Left ventricle myocardium inferior (tissue), 1 donor: ENCODE results near the gene SLC6A7. TPM values are rescaled to one million over a fixed set of nuclear protein-coding genes. Genes with fewer than 3 reads are reported as not detected.

Experiments used
- DNase-seq: peaks from one replicate; pipeline ENCODE4 v3.0.0-alpha.2; 2020
- H3K27ac ChIP-seq: fragments of 200-600 bp; replicated peaks from 2 replicates; pipeline ENCODE4 v1.8.0; 2021
- H3K27me3 ChIP-seq: fragments of 200-600 bp; 2 replicates; pipeline ENCODE4 v1.8.0; 2021; ENCODE audit warnings: low read depth
- H3K36me3 ChIP-seq: fragments of 200-600 bp; 2 replicates; pipeline ENCODE4 v1.8.0; 2021
- H3K4me1 ChIP-seq: fragments of 200-600 bp; 2 replicates; pipeline ENCODE4 v1.8.0; 2021
- H3K4me3 ChIP-seq: fragments of 200-600 bp; 2 replicates; pipeline ENCODE4 v1.8.0; 2021; ENCODE audit warnings: mild to moderate bottlenecking, moderate library complexity
- H3K9me3 ChIP-seq: fragments of 200-600 bp; replicated peaks from 2 replicates; pipeline ENCODE4 v1.8.0; 2021
- intact Hi-C: fragments of 100-400 bp; cut with micrococcal nuclease; formaldehyde crosslinking; loops from one replicate; pipeline ENCODE4 v1.11.0; 2022
- total RNA-seq: library from RNA; stranded (reverse); fragmentation: NEBNext Ultra II Directional; extraction: Animal tissue kit (Norgen Biotek cat#: 25700); gene quantifications from one replicate; pipeline ENCODE4 v1.2.1, GENCODE V29; 2021
- TF ChIP-seq, protein P1 (sequence below): fragments of 200-600 bp; IDR thresholded peaks from 2 replicates; pipeline ENCODE4 v1.8.0; 2021; ENCODE audit warnings: antibody characterized with exemption, mild to moderate bottlenecking, borderline replicate concordance
- donor health status: DM: no; HTN: yes; CAD: no; lungs with severe emphysema.

The SLC6A7 gene
- total RNA-seq, 1 donor from 2014 or later: not detected

DNA sequence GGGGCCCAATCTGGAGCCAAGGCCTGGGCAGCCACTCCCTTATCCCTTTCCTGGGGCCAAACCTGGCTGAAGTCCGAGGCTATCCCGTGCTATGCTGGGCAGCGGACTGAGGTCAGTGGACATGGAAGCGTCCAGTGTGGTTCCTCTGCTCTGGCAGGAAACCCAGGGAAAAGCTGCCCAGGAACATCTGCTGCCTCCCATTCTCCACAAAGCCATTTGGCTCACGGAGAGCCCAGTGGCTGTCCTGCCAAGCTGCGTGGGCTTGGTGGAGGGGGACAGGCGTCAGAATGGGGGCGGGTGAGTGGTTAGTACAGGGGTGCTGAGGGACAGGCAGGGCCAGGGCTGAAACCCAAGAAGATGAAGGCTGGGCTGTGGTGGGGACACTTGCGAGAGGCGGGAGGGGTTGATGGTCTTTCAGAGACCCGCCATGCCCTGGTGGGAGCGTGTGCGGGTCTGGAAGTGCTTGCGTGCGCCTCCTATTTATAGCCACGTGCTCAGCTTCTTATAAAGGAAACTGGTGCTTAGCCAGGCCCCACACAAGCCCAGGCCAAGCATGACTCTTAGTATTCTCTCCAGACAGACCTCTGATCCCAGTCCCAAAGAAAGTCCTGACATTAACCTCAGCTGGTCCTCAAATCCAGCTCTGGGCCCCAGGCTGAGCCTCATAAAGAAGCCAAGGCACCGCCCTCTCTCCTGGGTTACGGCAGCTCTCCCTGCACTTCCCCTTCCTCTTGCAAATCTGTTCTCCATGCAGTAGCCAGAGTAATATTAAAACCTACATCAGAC is 9.4 kb upstream of the SLC6A7 start:
- H3K36me3 ChIP-seq: no peaks in the 10 kb centered on the region
- H3K4me3 ChIP-seq: no peak overlapping the region
- no peaks in the 10 kb centered on the region for H3K27me3 ChIP-seq
- DNase-seq: peak; percentile 79
- TF ChIP-seq, protein P1, sequence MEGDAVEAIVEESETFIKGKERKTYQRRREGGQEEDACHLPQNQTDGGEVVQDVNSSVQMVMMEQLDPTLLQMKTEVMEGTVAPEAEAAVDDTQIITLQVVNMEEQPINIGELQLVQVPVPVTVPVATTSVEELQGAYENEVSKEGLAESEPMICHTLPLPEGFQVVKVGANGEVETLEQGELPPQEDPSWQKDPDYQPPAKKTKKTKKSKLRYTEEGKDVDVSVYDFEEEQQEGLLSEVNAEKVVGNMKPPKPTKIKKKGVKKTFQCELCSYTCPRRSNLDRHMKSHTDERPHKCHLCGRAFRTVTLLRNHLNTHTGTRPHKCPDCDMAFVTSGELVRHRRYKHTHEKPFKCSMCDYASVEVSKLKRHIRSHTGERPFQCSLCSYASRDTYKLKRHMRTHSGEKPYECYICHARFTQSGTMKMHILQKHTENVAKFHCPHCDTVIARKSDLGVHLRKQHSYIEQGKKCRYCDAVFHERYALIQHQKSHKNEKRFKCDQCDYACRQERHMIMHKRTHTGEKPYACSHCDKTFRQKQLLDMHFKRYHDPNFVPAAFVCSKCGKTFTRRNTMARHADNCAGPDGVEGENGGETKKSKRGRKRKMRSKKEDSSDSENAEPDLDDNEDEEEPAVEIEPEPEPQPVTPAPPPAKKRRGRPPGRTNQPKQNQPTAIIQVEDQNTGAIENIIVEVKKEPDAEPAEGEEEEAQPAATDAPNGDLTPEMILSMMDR: no peak
- no peaks in the 10 kb centered on the region for H3K9me3 ChIP-seq
- H3K27ac ChIP-seq: peak overlapping the region; percentile 91
- intact Hi-C loops: no loop called here
- H3K4me1 ChIP-seq: peaks cover 26% of the 10 kb centered on the region

DNA sequence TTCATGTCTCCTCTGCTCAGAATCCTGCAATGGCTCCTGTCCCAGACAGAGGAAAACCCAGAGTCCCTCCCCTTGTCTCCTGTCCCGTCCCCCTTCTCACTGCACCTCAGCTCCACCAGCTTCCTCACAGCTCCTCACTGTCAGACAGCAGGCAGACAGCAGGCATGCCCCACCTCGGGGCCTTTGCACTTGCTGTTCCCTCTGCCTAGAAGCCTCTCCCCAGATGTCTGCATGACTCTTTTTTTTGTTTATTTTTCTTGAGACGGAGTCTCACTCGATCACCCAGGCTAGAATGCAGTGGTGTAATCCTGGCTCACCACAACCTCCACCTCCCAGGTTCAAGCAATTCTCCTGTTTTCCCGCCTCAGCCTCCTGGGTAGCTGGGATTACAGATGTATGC is 8.8 kb upstream of the SLC6A7 start:
- DNase-seq: no peak
- H3K36me3 ChIP-seq: no peaks in the 10 kb centered on the region
- intact Hi-C loops: no loop called here
- no peaks in the 10 kb centered on the region for H3K27me3 ChIP-seq
- H3K4me3 ChIP-seq: no peak overlapping the region
- peaks cover 26% of the 10 kb centered on the region for H3K4me1 ChIP-seq
- TF ChIP-seq, protein P1: no peak
- H3K27ac ChIP-seq: peak overlapping the region; percentile 91
- H3K9me3 ChIP-seq: no peaks in the 10 kb centered on the region

DNA sequence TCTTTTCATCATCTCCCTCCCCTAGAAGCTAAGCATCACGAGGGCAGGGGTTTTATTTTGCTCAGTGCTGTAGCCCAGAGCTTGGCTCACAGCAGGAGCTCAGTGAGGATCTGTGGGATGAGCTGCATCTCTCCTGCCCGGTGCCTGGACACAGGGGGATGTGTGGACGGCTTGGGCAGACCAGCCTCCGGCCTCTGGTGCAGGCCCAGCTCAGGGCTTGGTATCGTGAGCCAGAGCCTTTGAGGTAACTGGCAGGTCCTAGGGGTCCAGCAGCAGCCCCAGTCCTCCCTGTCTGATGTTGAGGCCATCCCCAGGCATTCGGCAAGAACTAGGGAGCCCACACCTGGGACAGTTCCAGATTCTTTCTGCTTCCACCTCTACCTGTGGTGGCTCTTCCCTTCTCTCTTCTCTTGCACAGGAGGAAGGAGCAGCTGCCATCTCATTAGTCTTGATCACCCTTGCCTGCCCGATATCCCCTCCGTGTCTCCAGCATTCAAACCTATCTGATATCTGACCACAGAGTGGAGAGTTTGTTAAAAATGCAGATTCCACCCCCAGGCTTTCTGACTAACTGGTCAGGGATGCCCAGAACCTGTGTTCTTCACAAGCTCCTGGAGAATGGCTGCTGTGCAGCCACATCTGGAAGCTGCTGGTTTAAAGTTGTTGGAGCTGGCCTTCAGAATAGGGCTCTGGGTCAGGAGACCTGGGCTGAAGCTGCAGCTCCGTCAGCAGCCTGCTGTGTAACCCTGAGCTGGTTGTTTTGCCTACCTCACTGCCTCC is 7.9 kb upstream of the SLC6A7 start:
- no peaks in the 10 kb centered on the region for H3K9me3 ChIP-seq
- no peaks in the 10 kb centered on the region for H3K36me3 ChIP-seq
- H3K4me1 ChIP-seq: peaks cover 26% of the 10 kb centered on the region
- H3K27ac ChIP-seq: peak overlapping the region; percentile 91
- DNase-seq: no peak
- intact Hi-C loops: no loop called here
- no peaks in the 10 kb centered on the region for H3K27me3 ChIP-seq
- H3K4me3 ChIP-seq: no peak overlapping the region
- TF ChIP-seq, protein P1: no peak

DNA sequence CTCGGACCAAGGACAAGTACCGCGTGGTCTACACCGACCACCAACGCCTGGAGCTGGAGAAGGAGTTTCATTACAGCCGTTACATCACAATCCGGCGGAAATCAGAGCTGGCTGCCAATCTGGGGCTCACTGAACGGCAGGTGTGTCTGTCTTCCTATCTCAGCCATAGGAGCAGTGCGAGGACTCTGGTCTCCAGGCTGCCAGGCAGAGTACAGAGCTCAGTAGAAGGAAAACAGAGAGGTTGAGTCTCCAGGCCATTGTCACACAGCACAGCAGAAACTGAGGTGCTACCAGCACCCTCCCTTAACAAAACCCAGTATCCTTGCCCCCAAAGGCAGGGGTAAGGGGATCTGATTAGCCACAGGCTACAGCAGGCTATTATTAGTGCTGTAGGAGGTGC is 7.1 kb upstream of the SLC6A7 start:
- DNase-seq: no peak
- H3K27ac ChIP-seq: no peak overlapping the region
- H3K4me3 ChIP-seq: no peak overlapping the region
- no peaks in the 10 kb centered on the region for H3K9me3 ChIP-seq
- H3K27me3 ChIP-seq: peaks cover 1% of the 10 kb centered on the region
- peaks cover 26% of the 10 kb centered on the region for H3K4me1 ChIP-seq
- intact Hi-C loops: no loop called here
- TF ChIP-seq, protein P1: no peak
- no peaks in the 10 kb centered on the region for H3K36me3 ChIP-seq

DNA sequence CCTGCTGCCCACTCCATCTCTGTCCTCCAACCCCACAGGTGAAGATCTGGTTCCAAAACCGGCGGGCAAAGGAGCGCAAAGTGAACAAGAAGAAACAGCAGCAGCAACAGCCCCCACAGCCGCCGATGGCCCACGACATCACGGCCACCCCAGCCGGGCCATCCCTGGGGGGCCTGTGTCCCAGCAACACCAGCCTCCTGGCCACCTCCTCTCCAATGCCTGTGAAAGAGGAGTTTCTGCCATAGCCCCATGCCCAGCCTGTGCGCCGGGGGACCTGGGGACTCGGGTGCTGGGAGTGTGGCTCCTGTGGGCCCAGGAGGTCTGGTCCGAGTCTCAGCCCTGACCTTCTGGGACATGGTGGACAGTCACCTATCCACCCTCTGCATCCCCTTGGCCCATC is 6.4 kb upstream of the SLC6A7 start:
- H3K27ac ChIP-seq: no peak overlapping the region
- H3K4me3 ChIP-seq: no peak overlapping the region
- peaks cover 8% of the 10 kb centered on the region for H3K27me3 ChIP-seq
- intact Hi-C loops: no loop called here
- no peaks in the 10 kb centered on the region for H3K36me3 ChIP-seq
- H3K4me1 ChIP-seq: peaks cover 26% of the 10 kb centered on the region
- TF ChIP-seq, protein P1: no peak
- DNase-seq: no peak
- H3K9me3 ChIP-seq: no peaks in the 10 kb centered on the region
